Calu3 (cell line): ENCODE measurements around the gene OR2M3. TPM values are rescaled to one million over a fixed set of nuclear protein-coding genes. Genes with fewer than 3 reads are reported as not detected.

Experiments
- BruUV-seq: library from RNA; stranded (reverse); fragments of 400-500 nt; replicated peaks from 2 replicates; lab custom pipeline; 2021; lab: Mats Ljungman, UMichigan
- CTCF ChIA-PET: fragments of 300-600 bp; sonication (Branson Sonifier 250); formaldehyde crosslinking; loops from one replicate; lab custom pipeline; 2022; ENCODE audit warnings: antibody characterized with exemption; lab: Charles Lee
- DNase-seq: peaks from one replicate; pipeline ENCODE4 v3.0.0; 2022
- H3K27ac Mint-ChIP-seq: one replicate; pipeline ENCODE4 v1.8.0; 2022; ENCODE audit warnings: mixed read lengths; ENCODE audit not compliant: unreplicated experiment
- H3K27me3 Mint-ChIP-seq: one replicate; pipeline ENCODE4 v1.8.0; 2022; ENCODE audit warnings: mixed read lengths; ENCODE audit not compliant: unreplicated experiment
- H3K36me3 Mint-ChIP-seq: one replicate; pipeline ENCODE4 v1.8.0; 2022; ENCODE audit warnings: mild to moderate bottlenecking, moderate library complexity, mixed read lengths; ENCODE audit not compliant: insufficient read depth, unreplicated experiment
- H3K4me1 Mint-ChIP-seq: one replicate; pipeline ENCODE4 v1.8.0; 2022; ENCODE audit warnings: mild to moderate bottlenecking, low read depth, mixed read lengths; ENCODE audit not compliant: unreplicated experiment
- H3K4me3 Mint-ChIP-seq: one replicate; pipeline ENCODE4 v1.8.0; 2022; ENCODE audit warnings: mild to moderate bottlenecking, low read depth, moderate library complexity, mixed read lengths; ENCODE audit not compliant: unreplicated experiment
- H3K9me3 Mint-ChIP-seq: one replicate; pipeline ENCODE4 v1.8.0; 2022; ENCODE audit warnings: low read depth, mixed read lengths; ENCODE audit not compliant: unreplicated experiment
- CTCF ChIP-seq: fragments of 200-600 bp; IDR thresholded peaks from one replicate; pipeline ENCODE4 v1.8.0; 2022; ENCODE audit warnings: antibody characterized with exemption; ENCODE audit not compliant: unreplicated experiment
- intact Hi-C: fragments of 100-400 bp; cut with micrococcal nuclease; formaldehyde crosslinking; loops from one replicate; pipeline ENCODE4 v1.10.0; 2022; ENCODE audit not compliant: unreplicated experiment
- total RNA-seq: library from RNA; stranded (reverse); gene quantifications from 2 replicates; pipeline ENCODE4 v1.2.3, GENCODE V29; 2022

OR2M3 gene
- total RNA-seq, 1 experiment from 2014 or later: not detected

- CTCF ChIA-PET: no interaction called here
- no peak overlapping the region for H3K27ac Mint-ChIP-seq
- no peaks in the 10 kb centered on the region for H3K36me3 Mint-ChIP-seq
- no peak for DNase-seq
- no peak overlapping the region for H3K4me3 Mint-ChIP-seq
- intact Hi-C loops: no loop called here
- no peak for TF ChIP-seq CTCF
- no peaks in the 10 kb centered on the region for H3K4me1 Mint-ChIP-seq
- H3K9me3 Mint-ChIP-seq: peaks cover 15% of the 10 kb centered on the region
- no peaks in the 10 kb centered on the region for H3K27me3 Mint-ChIP-seq
- no TSS peak for BruUV-seq
These were observed 33.0 kb upstream of the OR2M3 start for GRCh38 chr1:248164031-248164430.

GRCh38 chr1:248165186-248165585 is 31.9 kb upstream of the OR2M3 start:
- Mint-ChIP-seq H3K27ac (no peak overlapping the region), H3K4me3 (no peak overlapping the region), H3K27me3 (no peaks in the 10 kb centered on the region), H3K4me1 (no peaks in the 10 kb centered on the region), H3K36me3 (no peaks in the 10 kb centered on the region), H3K9me3 (peaks cover 13% of the 10 kb centered on the region)
- no peak for TF ChIP-seq CTCF
- no TSS peak for BruUV-seq
- CTCF ChIA-PET: no interaction called here
- intact Hi-C loops: no loop called here
- no peak for DNase-seq

GRCh38 chr1:248174521-248174920 is 22.5 kb upstream of the OR2M3 start, which contains the start of gene OR2M2:
Gene OR2M2 (plus strand): TSS chr1:248174821. CDS start chr1:248179986, 5,165 bp downstream.
- Mint-ChIP-seq H3K27me3 (no peaks in the 10 kb centered on the region), H3K9me3 (peaks cover 16% of the 10 kb centered on the region), H3K4me1 (no peaks in the 10 kb centered on the region), H3K36me3 (no peaks in the 10 kb centered on the region), H3K27ac (no peak within 1 kb of the TSS), H3K4me3 (no peak within 1 kb of the TSS)
- no TSS peak for BruUV-seq
- CTCF ChIA-PET: no interaction called here
- DNase-seq: no peak
- intact Hi-C loops: no loop called here
- TF ChIP-seq CTCF: no peak

- no peaks in the 10 kb centered on the region for H3K4me1 Mint-ChIP-seq
- no peak overlapping the region for H3K4me3 Mint-ChIP-seq
These were observed 13.1 kb upstream of the OR2M3 start for GRCh38 chr1:248183996-248184395.

More at GRCh38 chr1:248183996-248184395, 13.1 kb upstream of the OR2M3 start:
- no peak for TF ChIP-seq CTCF
- CTCF ChIA-PET: no interaction called here
- Mint-ChIP-seq H3K27ac (no peak overlapping the region), H3K9me3 (peaks cover 27% of the 10 kb centered on the region), H3K27me3 (no peaks in the 10 kb centered on the region), H3K36me3 (no peaks in the 10 kb centered on the region)
- DNase-seq: no peak
- no TSS peak for BruUV-seq
- intact Hi-C loops: no loop called here
